ENCODE data around the gene SLC26A9. TPM values are rescaled to one million over a fixed set of nuclear protein-coding genes. Genes with fewer than 3 reads are reported as not detected.
A peak's percentile ranks its signal among the peaks of the same experiment; 100 is the strongest.
"Not testable (repeated sequence)": the region's sequence is repeated elsewhere in the genome, so short reads cannot be mapped to it uniquely, and the experiment has no call there.

Gene SLC26A9
- total RNA-seq, 6 experiments from 2014 or later: 0.09 TPM; not detected in 5

GRCh38 chr1:205913451-205914154, 29.7 kb downstream of the SLC26A9 start:
- H3K36me3 ChIP-seq: no peaks in the 10 kb centered on the region
- H3K4me3 ChIP-seq: no peak overlapping the region
- H3K9me3 ChIP-seq: no peaks in the 10 kb centered on the region
- no peak overlapping the region for H3K27ac ChIP-seq
- intact Hi-C loops (cut with DNase I): loop anchor here (5.0 to 10.0 kb wide), 2 partner anchors 119 to 121 kb away; no protein-coding TSS in a partner anchor
- H3K27me3 ChIP-seq: no peaks in the 10 kb centered on the region
- DNase-seq: peak in 1 of 3 donors; percentile 56
- H3K4me1 ChIP-seq: no peaks in the 10 kb centered on the region
- 36% methylated on average over 3 of the region's 4 CpGs for WGBS (ENCODE audit: insufficient coverage, low coverage, low lambda C conversion rate, missing lambda C conversion rate)
- peak in 2 of 4 donors; percentile 25 to 35 for ATAC-seq
- TF ChIP-seq CTCF (IDR thresholded peaks at IDR 0.05) (no peak), POLR2A (IDR thresholded peaks at IDR 0.05) (no peak)

GRCh38 chr1:205907794-205908193, 35.5 kb downstream of the SLC26A9 start:
- WGBS (ENCODE audit: insufficient coverage, low coverage, low lambda C conversion rate, missing lambda C conversion rate): 8% methylated on average over 2 of the region's 2 CpGs
- intact Hi-C loops (cut with DNase I): no loop called here
- H3K27me3 ChIP-seq: no peaks in the 10 kb centered on the region
- no peaks in the 10 kb centered on the region for H3K4me1 ChIP-seq
- no peaks in the 10 kb centered on the region for H3K36me3 ChIP-seq
- DNase-seq (no peak), ATAC-seq (peak; percentile 76 to 88 (median 86))
- no peaks in the 10 kb centered on the region for H3K9me3 ChIP-seq
- no peak overlapping the region for H3K27ac ChIP-seq
- H3K4me3 ChIP-seq: no peak overlapping the region
- TF ChIP-seq POLR2A (IDR thresholded peaks at IDR 0.05): no peak
- TF ChIP-seq CTCF (IDR thresholded peaks at IDR 0.05): peak; percentile 67 to 73 (median 72)

DNA sequence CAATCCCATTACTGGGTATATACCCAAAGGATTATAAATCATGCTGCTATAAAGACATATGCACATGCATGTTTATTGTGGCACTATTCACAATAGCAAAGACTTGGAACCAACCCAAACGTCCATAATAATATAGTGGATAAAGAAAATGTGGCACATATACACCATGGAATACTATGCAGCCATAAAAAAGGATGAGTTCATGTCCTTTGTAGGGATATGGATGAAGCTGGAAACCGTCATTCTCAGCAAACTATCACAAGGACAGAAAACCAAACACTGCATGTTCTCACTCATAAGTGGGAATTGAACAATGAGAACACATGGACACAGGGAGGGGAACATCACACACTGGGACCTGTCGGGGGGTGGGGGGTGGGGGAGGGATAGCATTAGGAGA, 38.2 kb downstream of the SLC26A9 start:
- H3K4me1 ChIP-seq; H3K27me3 ChIP-seq; H3K36me3 ChIP-seq; H3K4me3 ChIP-seq; intact Hi-C loops (cut with DNase I); H3K9me3 ChIP-seq; ATAC-seq; H3K27ac ChIP-seq; DNase-seq: not testable (repeated sequence)
- 65% methylated on average over 3 of the region's 3 CpGs for WGBS (ENCODE audit: insufficient coverage, low coverage, low lambda C conversion rate, missing lambda C conversion rate)

GRCh38 chr1:205896351-205896750, 46.9 kb downstream of the SLC26A9 start:
- H3K27me3 ChIP-seq: no peaks in the 10 kb centered on the region
- no peak for DNase-seq
- peaks cover 0 to 4% (median 0%) of the 10 kb centered on the region in 4 donors for H3K4me1 ChIP-seq
- no peak for ATAC-seq
- H3K27ac ChIP-seq: no peak overlapping the region
- no peaks in the 10 kb centered on the region for H3K36me3 ChIP-seq
- H3K4me3 ChIP-seq: no peak overlapping the region
- H3K9me3 ChIP-seq: no peaks in the 10 kb centered on the region
- 86% methylated on average over 1 of the region's 1 CpG for WGBS (ENCODE audit: insufficient coverage, low coverage, low lambda C conversion rate, missing lambda C conversion rate)
- intact Hi-C loops (cut with DNase I): no loop called here
- TF ChIP-seq CTCF (IDR thresholded peaks at IDR 0.05): no peak
- no peak for TF ChIP-seq POLR2A (IDR thresholded peaks at IDR 0.05)

GRCh38 chr1:205894119-205894518, 49.1 kb downstream of the SLC26A9 start:
- H3K9me3 ChIP-seq; intact Hi-C loops (cut with DNase I); H3K27ac ChIP-seq; H3K4me1 ChIP-seq; H3K4me3 ChIP-seq; ATAC-seq; H3K27me3 ChIP-seq; DNase-seq; H3K36me3 ChIP-seq: not testable (repeated sequence)
- 39% methylated on average over 3 of the region's 3 CpGs for WGBS (ENCODE audit: insufficient coverage, low coverage, low lambda C conversion rate, missing lambda C conversion rate)

- WGBS (ENCODE audit: insufficient coverage, low coverage, low lambda C conversion rate, missing lambda C conversion rate): 30% methylated on average over 2 of the region's 2 CpGs
- intact Hi-C loops (cut with DNase I); DNase-seq; H3K36me3 ChIP-seq; H3K4me1 ChIP-seq; H3K27me3 ChIP-seq; H3K9me3 ChIP-seq; ATAC-seq; H3K27ac ChIP-seq; H3K4me3 ChIP-seq: not testable (repeated sequence)
Observed at GRCh38 chr1:205892175-205892574, 51.1 kb downstream of the SLC26A9 start.

- no CpG with 5 or more reads among the region's 2 CpGs for WGBS (ENCODE audit: insufficient coverage, low coverage, low lambda C conversion rate, missing lambda C conversion rate)
- ATAC-seq; H3K9me3 ChIP-seq; H3K4me3 ChIP-seq; H3K4me1 ChIP-seq; H3K27ac ChIP-seq; intact Hi-C loops (cut with DNase I); H3K27me3 ChIP-seq; DNase-seq; H3K36me3 ChIP-seq: not testable (repeated sequence)
Observed at GRCh38 chr1:205891481-205891880, 51.8 kb downstream of the SLC26A9 start.

GRCh38 chr1:205890631-205891030, 52.6 kb downstream of the SLC26A9 start:
- H3K27me3 ChIP-seq; ATAC-seq; H3K4me3 ChIP-seq; H3K9me3 ChIP-seq; H3K27ac ChIP-seq; intact Hi-C loops (cut with DNase I); DNase-seq; H3K36me3 ChIP-seq; H3K4me1 ChIP-seq: not testable (repeated sequence)
- WGBS (ENCODE audit: insufficient coverage, low coverage, low lambda C conversion rate, missing lambda C conversion rate): 87% methylated on average over 3 of the region's 3 CpGs

- intact Hi-C loops (cut with DNase I); DNase-seq; H3K4me3 ChIP-seq; H3K36me3 ChIP-seq; H3K9me3 ChIP-seq; H3K27me3 ChIP-seq; H3K4me1 ChIP-seq; ATAC-seq; H3K27ac ChIP-seq: not testable (repeated sequence)
- WGBS (ENCODE audit: insufficient coverage, low coverage, low lambda C conversion rate, missing lambda C conversion rate): 100% methylated on average over 2 of the region's 3 CpGs
Observed at GRCh38 chr1:205889706-205890105, 53.5 kb downstream of the SLC26A9 start.
